Measurements from ENCODE around the gene CAND1.

DNA sequence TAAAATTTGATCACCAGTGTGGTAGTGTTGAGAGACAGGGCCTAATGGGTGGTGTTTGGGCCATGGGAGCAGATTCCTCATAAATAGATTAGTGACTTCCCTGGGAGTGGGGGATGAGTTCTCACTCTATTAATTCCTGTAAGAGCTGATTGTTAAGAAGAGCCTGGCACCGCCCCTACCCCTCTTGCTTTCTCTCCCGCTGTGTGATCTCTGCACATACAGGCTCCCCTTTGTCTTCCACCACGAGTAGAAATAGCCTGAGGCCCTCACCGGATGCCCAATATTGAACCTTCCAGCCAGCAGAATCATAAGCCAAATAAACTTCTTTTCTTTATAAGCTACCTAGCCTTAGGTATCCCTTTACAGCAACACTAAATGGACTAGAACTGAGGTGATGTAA is 31.9 kb upstream of the CAND1 start:
- TF ChIP-seq, protein P1, sequence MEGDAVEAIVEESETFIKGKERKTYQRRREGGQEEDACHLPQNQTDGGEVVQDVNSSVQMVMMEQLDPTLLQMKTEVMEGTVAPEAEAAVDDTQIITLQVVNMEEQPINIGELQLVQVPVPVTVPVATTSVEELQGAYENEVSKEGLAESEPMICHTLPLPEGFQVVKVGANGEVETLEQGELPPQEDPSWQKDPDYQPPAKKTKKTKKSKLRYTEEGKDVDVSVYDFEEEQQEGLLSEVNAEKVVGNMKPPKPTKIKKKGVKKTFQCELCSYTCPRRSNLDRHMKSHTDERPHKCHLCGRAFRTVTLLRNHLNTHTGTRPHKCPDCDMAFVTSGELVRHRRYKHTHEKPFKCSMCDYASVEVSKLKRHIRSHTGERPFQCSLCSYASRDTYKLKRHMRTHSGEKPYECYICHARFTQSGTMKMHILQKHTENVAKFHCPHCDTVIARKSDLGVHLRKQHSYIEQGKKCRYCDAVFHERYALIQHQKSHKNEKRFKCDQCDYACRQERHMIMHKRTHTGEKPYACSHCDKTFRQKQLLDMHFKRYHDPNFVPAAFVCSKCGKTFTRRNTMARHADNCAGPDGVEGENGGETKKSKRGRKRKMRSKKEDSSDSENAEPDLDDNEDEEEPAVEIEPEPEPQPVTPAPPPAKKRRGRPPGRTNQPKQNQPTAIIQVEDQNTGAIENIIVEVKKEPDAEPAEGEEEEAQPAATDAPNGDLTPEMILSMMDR (conservative IDR thresholded peaks at IDR 0.05): no peak
- no peak for TF ChIP-seq ZFX (IDR thresholded peaks at IDR 0.05)

Measured in C4-2B (cell line).